Stimulated activated CD4-positive, alpha-beta T cell treated with anti-CD3 and anti-CD28 coated beads, TNF-alpha, amount 100 ng/mL, for 4 hours (primary cell): ENCODE results near the gene SLC7A9.

ENCODE experiments used
- DNase-seq, 3 experiments: peaks; one replicate each; pipeline ENCODE4 v3.0.0-alpha.2; 2020; ENCODE audit warnings: low read depth in 3 of 3

SLC7A9 gene

GRCh38 chr19:32869369-32869965 is at the start of gene SLC7A9:
SLC7A9 (minus strand) TSS chr19:32869767; CDS start chr19:32868534, 1,233 bp downstream.
- no peak for DNase-seq

- DNase-seq = no peak
These were observed 49.8 kb upstream of the SLC7A9 start for GRCh38 chr19:32919365-32919764.

GRCh38 chr19:32917616-32917996 is 48.0 kb upstream of the SLC7A9 start:
- no peak for DNase-seq

- DNase-seq = no peak
These were observed 47.5 kb upstream of the SLC7A9 start for GRCh38 chr19:32916969-32917615.

GRCh38 chr19:32914879-32915660 is 45.5 kb upstream of the SLC7A9 start:
- no peak for DNase-seq

- DNase-seq = no peak
These were observed 41.9 kb upstream of the SLC7A9 start for GRCh38 chr19:32911467-32911866.

GRCh38 chr19:32910874-32911273 is 41.3 kb upstream of the SLC7A9 start:
- DNase-seq = no peak

GRCh38 chr19:32910094-32910493 is 40.5 kb upstream of the SLC7A9 start:
- no peak for DNase-seq

- no peak for DNase-seq
These were observed 39.7 kb upstream of the SLC7A9 start for GRCh38 chr19:32909257-32909656.

- no peak for DNase-seq
These were observed 39.1 kb upstream of the SLC7A9 start for GRCh38 chr19:32908641-32909190.

GRCh38 chr19:32902448-32902847 is 32.9 kb upstream of the SLC7A9 start:
- no peak for DNase-seq

- DNase-seq = no peak
These were observed 32.1 kb upstream of the SLC7A9 start for GRCh38 chr19:32901504-32902161.

- no peak for DNase-seq
These were observed 27.1 kb upstream of the SLC7A9 start for GRCh38 chr19:32896516-32897214.

GRCh38 chr19:32895384-32895783 is 25.8 kb upstream of the SLC7A9 start:
- no peak for DNase-seq

- DNase-seq = no peak
These were observed 22.0 kb upstream of the SLC7A9 start for GRCh38 chr19:32891609-32892008.

- no peak for DNase-seq
These were observed 21.3 kb upstream of the SLC7A9 start for GRCh38 chr19:32890841-32891240.

GRCh38 chr19:32890326-32890725 is 20.8 kb upstream of the SLC7A9 start:
- DNase-seq = no peak

- no peak for DNase-seq
These were observed 19.8 kb upstream of the SLC7A9 start for GRCh38 chr19:32889137-32889934.

- DNase-seq = no peak
These were observed 18.1 kb upstream of the SLC7A9 start for GRCh38 chr19:32887572-32888215.

GRCh38 chr19:32886241-32886640 is 16.7 kb upstream of the SLC7A9 start:
- DNase-seq = no peak
